DMS153 (cell line): Measurements from ENCODE around the gene DNHD1.

Experiments
- DNase-seq: peaks from one replicate; lab custom pipeline; 2025; lab: John Stamatoyannopoulos, UW

The DNHD1 gene

GRCh38 chr11:6611092-6611962, 114.2 kb downstream of the DNHD1 start:
- no peak for DNase-seq

GRCh38 chr11:6611963-6612212, 114.8 kb downstream of the DNHD1 start:
- DNase-seq = no peak

- DNase-seq = peak; percentile 96
Observed at GRCh38 chr11:6612213-6613041, 115.3 kb downstream of the DNHD1 start, which contains the start of gene TAF10. TSS of gene TAF10 (minus strand) at chr11:6612216. CDS start at chr11:6612189, 27 bp downstream.

- DNase-seq = no peak
Observed at GRCh38 chr11:6613496-6613895, 116.4 kb downstream of the DNHD1 start.

- DNase-seq = no peak
Observed at GRCh38 chr11:6614446-6614845, 117.4 kb downstream of the DNHD1 start.

- DNase-seq = no peak
Observed at GRCh38 chr11:6615046-6615445, 118.0 kb downstream of the DNHD1 start.

GRCh38 chr11:6615882-6616585, 119.0 kb downstream of the DNHD1 start:
- DNase-seq = no peak

GRCh38 chr11:6616596-6617250, 119.6 kb downstream of the DNHD1 start:
- no peak for DNase-seq

- no peak for DNase-seq
Observed at GRCh38 chr11:6617315-6617781, 120.3 kb downstream of the DNHD1 start.

GRCh38 chr11:6618117-6619003, 121.3 kb downstream of the DNHD1 start:
- DNase-seq = no peak

- peak; percentile 83 for DNase-seq
Observed at GRCh38 chr11:6619004-6619745, 122.1 kb downstream of the DNHD1 start, which contains the start of gene TPP1. TSS of gene TPP1 (minus strand) at chr11:6619422. CDS start at chr11:6619400, 22 bp downstream.

- DNase-seq = no peak
Observed at GRCh38 chr11:6620636-6621035, 123.6 kb downstream of the DNHD1 start.
